Activated B cell treated with CpG ODN at 0.5 μM for 24 hours (primary cell): ENCODE data around the gene FAHD1. TPM values are rescaled to one million over a fixed set of nuclear protein-coding genes. Genes with fewer than 3 reads are reported as not detected.

Experiments used
- ATAC-seq: fragments of 200-7000 bp; cut with Tn5 transposase; one replicate; pipeline ENCODE4 v1.10.0; 2021; ENCODE audit warnings: low read depth, mild to moderate bottlenecking, moderate library complexity
- CTCF ChIA-PET: fragments of 350-600 bp; sonication (Branson Sonifier 250); formaldehyde crosslinking; loops from one replicate; lab custom pipeline; 2021; ENCODE audit warnings: antibody characterized with exemption; lab: Charles Lee
- POLR2A ChIA-PET: fragments of 350-600 bp; sonication (Branson Sonifier 250); formaldehyde crosslinking; loops from one replicate; lab custom pipeline; 2021; ENCODE audit warnings: antibody characterized with exemption; lab: Charles Lee
- DNase-seq: peaks from one replicate; pipeline ENCODE4 v3.0.0; 2022
- H3K27ac Mint-ChIP-seq: one replicate; pipeline ENCODE4 v1.8.0; 2020; ENCODE audit warnings: mixed read lengths
- H3K27me3 Mint-ChIP-seq: one replicate; pipeline ENCODE4 v1.8.0; 2021; ENCODE audit warnings: mixed read lengths
- H3K36me3 Mint-ChIP-seq: one replicate; pipeline ENCODE4 v1.8.0; 2021; ENCODE audit warnings: low read depth, mixed read lengths
- H3K4me1 Mint-ChIP-seq: one replicate; pipeline ENCODE4 v1.8.0; 2021; ENCODE audit warnings: mixed read lengths
- H3K4me3 Mint-ChIP-seq: one replicate; pipeline ENCODE4 v1.8.0; 2020; ENCODE audit warnings: mild to moderate bottlenecking, mixed read lengths
- H3K9me3 Mint-ChIP-seq: one replicate; pipeline ENCODE4 v1.8.0; 2020; ENCODE audit warnings: mixed read lengths
- intact Hi-C: fragments of 100-400 bp; cut with micrococcal nuclease; formaldehyde crosslinking; loops from one replicate; pipeline ENCODE4 v1.15.1; 2024
- total RNA-seq: library from RNA; stranded (reverse); gene quantifications from 2 replicates; pipeline ENCODE4 v1.2.3, GENCODE V29; 2022
- TF ChIP-seq, protein P1 (sequence below): fragments of 200-600 bp; IDR thresholded peaks from one replicate; pipeline ENCODE4 v1.8.0; 2022; ENCODE audit warnings: antibody characterized with exemption, mild to moderate bottlenecking

The FAHD1 gene
- 10.2 and 10.4 TPM in 2 replicates for total RNA-seq

DNA sequence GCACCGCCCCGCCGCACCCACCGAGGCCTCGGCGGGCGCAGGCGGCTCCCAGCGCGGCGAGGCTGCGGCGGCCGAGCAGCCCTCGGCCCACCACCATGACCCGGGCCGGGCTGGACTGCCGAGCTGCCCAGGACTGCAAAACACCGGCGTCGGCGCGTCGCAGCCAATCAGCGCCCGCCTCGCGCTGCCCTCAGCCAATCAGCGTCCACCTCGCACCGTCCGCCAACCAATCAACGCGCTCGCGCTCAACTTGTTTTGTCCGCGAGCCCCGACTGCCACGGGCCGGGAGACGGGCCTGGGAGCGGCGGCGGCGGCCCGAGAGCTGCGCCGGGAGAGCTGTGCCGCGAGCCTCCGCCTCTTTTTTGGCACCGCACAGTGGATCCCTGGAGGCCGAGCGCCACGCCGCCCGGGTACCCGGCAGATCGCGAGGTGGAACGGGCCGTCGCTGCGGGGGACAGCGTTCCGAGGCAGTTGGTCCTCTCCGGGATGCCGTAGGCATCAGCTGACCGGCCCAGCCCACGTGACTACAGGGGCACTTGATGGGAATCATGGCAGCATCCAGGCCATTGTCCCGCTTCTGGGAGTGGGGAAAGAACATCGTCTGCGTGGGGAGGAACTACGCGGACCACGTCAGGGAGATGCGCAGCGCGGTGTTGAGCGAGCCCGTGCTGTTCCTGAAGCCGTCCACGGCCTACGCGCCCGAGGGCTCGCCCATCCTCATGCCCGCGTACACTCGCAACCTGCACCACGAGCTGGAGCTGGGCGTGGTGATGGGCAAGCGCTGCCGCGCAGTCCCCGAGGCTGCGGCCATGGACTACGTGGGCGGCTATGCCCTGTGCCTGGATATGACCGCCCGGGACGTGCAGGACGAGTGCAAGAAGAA lies at the start of gene FAHD1, which contains the start of gene HAGH:
Gene FAHD1, plus strand, starts transcription at position 516 of the 883 bp plus-strand sequence. Its CDS starts 33 bp downstream, at position 549.
Gene HAGH, minus strand, starts transcription at position 135 of the 883 bp plus-strand sequence. Its CDS starts 38 bp downstream, at position 97.
- ATAC-seq: peak; percentile 88
- CTCF ChIA-PET: interaction anchor here (1.6 kb wide), 1 partner anchor 44 kb away, joined by 3 read pairs; the partner anchor contains the start of gene NUBP2
- Mint-ChIP-seq H3K27me3 (no peaks in the 10 kb centered on the region), H3K4me1 (peaks cover 39% of the 10 kb centered on the region), H3K27ac (peak within 1 kb of the TSS; percentile 91), H3K36me3 (peaks cover 12% of the 10 kb centered on the region), H3K9me3 (no peaks in the 10 kb centered on the region), H3K4me3 (peak within 1 kb of the TSS; percentile 94)
- POLR2A ChIA-PET: interaction anchor here (0.5 to 2.3 kb wide), 13 partner anchors 11 to 1200 kb away, joined by 3 to 20 read pairs (median 5); partner anchors contain the start of genes EME2, MAPK8IP3, MRPS34 and MSRB1
- intact Hi-C loops: loop anchor here (1.0 to 2.0 kb wide), 4 partner anchors 45 to 214 kb away; partner anchors contain the start of genes CRAMP1, IFT140, MAPK8IP3 and MRPS34
- TF ChIP-seq, protein P1, sequence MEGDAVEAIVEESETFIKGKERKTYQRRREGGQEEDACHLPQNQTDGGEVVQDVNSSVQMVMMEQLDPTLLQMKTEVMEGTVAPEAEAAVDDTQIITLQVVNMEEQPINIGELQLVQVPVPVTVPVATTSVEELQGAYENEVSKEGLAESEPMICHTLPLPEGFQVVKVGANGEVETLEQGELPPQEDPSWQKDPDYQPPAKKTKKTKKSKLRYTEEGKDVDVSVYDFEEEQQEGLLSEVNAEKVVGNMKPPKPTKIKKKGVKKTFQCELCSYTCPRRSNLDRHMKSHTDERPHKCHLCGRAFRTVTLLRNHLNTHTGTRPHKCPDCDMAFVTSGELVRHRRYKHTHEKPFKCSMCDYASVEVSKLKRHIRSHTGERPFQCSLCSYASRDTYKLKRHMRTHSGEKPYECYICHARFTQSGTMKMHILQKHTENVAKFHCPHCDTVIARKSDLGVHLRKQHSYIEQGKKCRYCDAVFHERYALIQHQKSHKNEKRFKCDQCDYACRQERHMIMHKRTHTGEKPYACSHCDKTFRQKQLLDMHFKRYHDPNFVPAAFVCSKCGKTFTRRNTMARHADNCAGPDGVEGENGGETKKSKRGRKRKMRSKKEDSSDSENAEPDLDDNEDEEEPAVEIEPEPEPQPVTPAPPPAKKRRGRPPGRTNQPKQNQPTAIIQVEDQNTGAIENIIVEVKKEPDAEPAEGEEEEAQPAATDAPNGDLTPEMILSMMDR: no peak
- DNase-seq: peak; percentile 95

DNA sequence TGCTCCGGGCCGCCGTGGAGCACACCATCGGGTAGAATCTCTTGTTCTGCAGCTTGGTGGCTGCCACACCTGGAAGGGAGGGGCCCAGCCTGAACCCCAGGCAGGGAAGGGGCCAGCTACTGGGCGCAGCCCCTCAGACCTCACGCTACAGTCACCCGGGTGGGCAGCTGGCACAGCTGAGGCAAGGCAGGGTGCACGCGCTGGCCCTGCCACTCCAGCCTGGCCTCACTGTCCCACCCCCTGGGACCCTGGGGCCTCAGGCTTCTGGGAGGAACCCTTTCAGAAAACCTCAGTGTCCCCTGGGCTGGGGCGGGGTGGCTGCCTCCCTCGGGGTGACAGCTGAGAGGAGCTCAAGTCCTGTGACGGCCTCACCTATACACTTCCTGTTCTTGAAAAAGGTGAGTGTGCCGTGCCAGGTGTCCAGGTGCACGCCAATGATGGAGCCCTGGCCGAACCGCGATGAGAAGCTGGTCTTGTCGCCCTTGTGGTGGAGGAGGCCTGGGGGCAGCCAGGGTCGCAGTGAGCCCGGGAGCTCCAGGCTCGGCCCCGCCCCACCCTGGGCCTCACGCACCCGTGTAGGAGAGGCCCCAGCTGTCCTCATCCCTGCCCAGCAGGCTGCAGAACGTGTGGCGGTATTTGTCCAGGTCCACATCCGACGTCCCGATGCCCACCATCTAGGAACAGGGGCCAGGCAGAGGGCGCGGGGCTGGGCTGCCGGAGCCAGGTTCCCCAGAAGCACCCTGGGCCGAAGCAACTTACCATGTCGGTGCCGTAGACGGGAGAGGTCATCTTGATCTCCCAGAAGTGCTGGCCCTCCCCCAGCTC lies 49.4 kb upstream of the FAHD1 start:
- ChIA-PET CTCF (interaction anchor here (0.5 kb wide), 1 partner anchor 176 kb away, joined by 3 read pairs; no protein-coding TSS in a partner anchor), POLR2A (no interaction called here)

DNA sequence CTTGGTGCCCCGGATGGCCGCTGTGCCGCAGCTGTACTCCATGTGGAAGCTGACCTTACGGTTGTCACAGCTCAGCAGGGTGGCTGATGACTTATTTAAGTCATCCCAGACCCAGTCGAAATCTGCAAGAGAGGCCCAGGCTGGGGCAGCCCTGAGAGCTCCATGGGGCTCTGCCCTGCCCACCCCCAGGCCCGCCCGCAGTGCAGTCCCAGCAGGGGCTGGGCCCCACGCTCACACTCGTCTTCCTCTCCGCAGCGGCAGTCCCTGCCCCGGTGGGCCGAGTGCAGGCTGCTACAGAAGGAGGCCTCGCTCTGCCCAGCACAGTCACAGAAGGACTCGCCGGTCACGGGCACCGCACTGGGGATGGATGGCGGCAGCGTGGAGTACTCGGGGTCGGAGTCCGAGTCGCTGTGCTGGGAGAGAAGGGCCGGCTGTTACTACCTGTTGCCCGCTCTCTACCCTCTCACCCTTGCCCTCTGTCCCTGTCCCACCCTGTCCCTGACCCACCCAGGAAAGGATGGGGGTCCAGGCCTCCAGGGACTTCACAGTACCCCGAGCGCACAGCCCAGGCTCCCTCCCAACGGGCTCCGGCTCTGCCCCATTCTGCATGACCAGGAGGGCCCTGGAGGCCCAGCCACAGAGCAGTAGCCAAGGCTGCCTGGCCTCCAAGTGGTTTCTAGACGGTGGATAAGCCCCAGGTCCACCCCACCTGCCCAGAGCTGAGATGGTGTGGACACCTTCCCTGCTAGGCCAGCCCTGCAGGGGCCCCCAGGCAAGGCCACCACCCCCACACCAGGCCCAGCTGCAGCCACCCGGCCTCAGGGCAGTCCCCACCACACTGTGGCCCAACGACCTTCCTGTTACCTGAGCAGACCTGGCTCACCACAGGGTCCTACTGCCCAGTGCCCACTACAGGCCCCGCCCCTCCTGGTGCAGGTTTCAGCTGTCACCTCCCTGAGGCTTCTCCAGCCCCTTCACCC lies 48.5 kb upstream of the FAHD1 start:
- TF ChIP-seq, protein P1: no peak
- H3K4me3 Mint-ChIP-seq: no peak overlapping the region
- DNase-seq: no peak
- H3K27ac Mint-ChIP-seq: peak overlapping the region; percentile 41
- ATAC-seq: no peak
- H3K36me3 Mint-ChIP-seq: peaks cover 10% of the 10 kb centered on the region
- CTCF ChIA-PET: no interaction called here
- POLR2A ChIA-PET: interaction anchor here (0.9 kb wide), 2 partner anchors 9 to 186 kb away, joined by 3 to 5 read pairs; partner anchors contain the start of gene RPS2
- peaks cover 23% of the 10 kb centered on the region for H3K4me1 Mint-ChIP-seq
- intact Hi-C loops: no loop called here
- H3K9me3 Mint-ChIP-seq: no peaks in the 10 kb centered on the region
- H3K27me3 Mint-ChIP-seq: no peaks in the 10 kb centered on the region

More for the DNA sequence above, 49.4 kb upstream of the FAHD1 start:
- H3K36me3 Mint-ChIP-seq: peaks cover 13% of the 10 kb centered on the region
- H3K4me1 Mint-ChIP-seq: peaks cover 17% of the 10 kb centered on the region
- TF ChIP-seq, protein P1: no peak
- H3K27me3 Mint-ChIP-seq: no peaks in the 10 kb centered on the region
- H3K9me3 Mint-ChIP-seq: no peaks in the 10 kb centered on the region
- intact Hi-C loops: no loop called here
- H3K27ac Mint-ChIP-seq: no peak overlapping the region
- H3K4me3 Mint-ChIP-seq: no peak overlapping the region
- no peak for DNase-seq
- ATAC-seq: no peak

DNA sequence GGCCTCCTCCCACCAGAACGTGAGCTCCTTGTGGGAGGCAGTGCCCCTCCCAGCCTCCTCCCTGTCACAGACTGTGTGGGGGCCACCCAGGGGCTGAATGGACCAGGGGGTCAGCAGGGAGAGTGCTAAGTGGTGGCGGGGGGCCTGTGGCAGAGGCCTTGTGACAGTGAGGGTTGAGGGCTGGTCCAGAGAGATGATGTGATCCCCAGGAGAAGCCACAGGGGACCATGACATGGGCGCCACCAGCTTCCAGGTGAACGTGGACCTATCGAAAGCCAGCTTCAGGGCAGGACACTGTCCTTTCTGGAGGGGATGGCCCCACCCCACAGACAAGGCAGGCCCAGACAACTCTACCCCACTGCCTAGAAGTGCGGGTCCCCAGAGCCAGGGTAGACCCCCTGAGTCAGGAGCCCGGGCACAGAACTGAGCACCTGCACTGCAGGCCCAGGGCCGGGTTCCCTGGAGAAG lies 47.7 kb upstream of the FAHD1 start:
- Mint-ChIP-seq H3K4me3 (no peak overlapping the region), H3K36me3 (peaks cover 10% of the 10 kb centered on the region), H3K9me3 (no peaks in the 10 kb centered on the region), H3K27me3 (no peaks in the 10 kb centered on the region), H3K4me1 (peaks cover 24% of the 10 kb centered on the region), H3K27ac (peak overlapping the region; percentile 41)
- TF ChIP-seq, protein P1: no peak
- ATAC-seq (no peak), DNase-seq (no peak)
- POLR2A ChIA-PET: interaction anchor here (0.9 kb wide), 2 partner anchors 9 to 185 kb away, joined by 3 to 5 read pairs; partner anchors contain the start of gene RPS2
- CTCF ChIA-PET: no interaction called here
- intact Hi-C loops: no loop called here
